PC-9 (cell line): ENCODE data around the gene DUSP23. TPM values are rescaled to one million over a fixed set of nuclear protein-coding genes. Genes with fewer than 3 reads are reported as not detected.
A peak's percentile ranks its signal among the peaks of the same experiment; 100 is the strongest.

Experiments
- BruUV-seq: library from RNA; stranded (reverse); fragments of 400-500 nt; replicated peaks from 2 replicates; lab custom pipeline; 2021; lab: Mats Ljungman, UMichigan
- CTCF ChIA-PET: fragments of 300-600 bp; sonication (Branson Sonifier 250); formaldehyde crosslinking; loops from one replicate; lab custom pipeline; 2022; ENCODE audit warnings: antibody characterized with exemption; lab: Charles Lee
- POLR2A ChIA-PET: fragments of 300-600 bp; sonication (Branson Sonifier 250); formaldehyde crosslinking; loops from one replicate; lab custom pipeline; 2022; ENCODE audit warnings: antibody characterized with exemption; ENCODE audit not compliant: unreplicated experiment; lab: Charles Lee
- DNase-seq, 2 experiments: peaks; one replicate each; pipeline versions ENCODE4 v3.0.0 to v3.0.0-alpha.2; 2015 to 2022; ENCODE audit warnings: mixed read lengths in 1 of 2
- H2AFZ ChIP-seq: fragments of 200-600 bp; sonication (generic); 2 replicates; pipeline ENCODE4 v1.8.1; 2017; ENCODE audit warnings: antibody characterized with exemption
- H3F3A ChIP-seq: fragments of 200-600 bp; sonication (generic); 2 replicates; pipeline ENCODE4 v1.8.1; 2017; ENCODE audit warnings: antibody characterized with exemption, mild to moderate bottlenecking, low read depth; ENCODE audit not compliant: insufficient read depth
- H3K27ac ChIP-seq: fragments of 200-600 bp; sonication (generic); 2 replicates; pipeline ENCODE4 v1.6.1; 2016; ENCODE audit warnings: mixed run types
- H3K27me3 ChIP-seq: fragments of 200-600 bp; sonication (generic); 2 replicates; pipeline ENCODE4 v1.6.1; 2016; ENCODE audit warnings: low read depth, mixed run types; ENCODE audit not compliant: insufficient read depth
- H3K36me3 ChIP-seq: fragments of 200-600 bp; sonication (generic); 2 replicates; pipeline ENCODE4 v1.6.1; 2016; ENCODE audit warnings: low read depth, mixed run types
- H3K4me1 ChIP-seq: fragments of 200-600 bp; sonication (generic); replicated peaks from 2 replicates; pipeline ENCODE4 v1.6.1; 2016; ENCODE audit warnings: mixed run types; ENCODE audit not compliant: insufficient read depth
- H3K4me2 ChIP-seq: fragments of 200-600 bp; sonication (generic); 2 replicates; pipeline ENCODE4 v1.6.1; 2017; ENCODE audit warnings: mixed run types
- H3K4me3 ChIP-seq: fragments of 200-600 bp; sonication (generic); 2 replicates; pipeline ENCODE4 v1.6.1; 2016; ENCODE audit warnings: mixed run types
- H3K79me2 ChIP-seq: fragments of 200-600 bp; sonication (generic); 2 replicates; pipeline ENCODE4 v1.6.1; 2017; ENCODE audit warnings: low read depth, mixed run types
- H3K9me2 ChIP-seq: fragments of 200-600 bp; sonication (generic); 2 replicates; pipeline ENCODE4 v1.8.1; 2017; ENCODE audit warnings: mild to moderate bottlenecking; ENCODE audit not compliant: insufficient read depth
- H3K9me3 ChIP-seq: fragments of 200-600 bp; sonication (generic); 2 replicates; pipeline ENCODE4 v1.8.1; 2016; ENCODE audit warnings: low read depth; ENCODE audit not compliant: insufficient read depth
- H4K20me1 ChIP-seq: fragments of 200-600 bp; sonication (generic); 2 replicates; pipeline ENCODE4 v1.8.1; 2017; ENCODE audit not compliant: insufficient read depth
- CTCF ChIP-seq: fragments of 200-600 bp; sonication (generic); conservative IDR thresholded peaks from 2 replicates; pipeline ENCODE4 v1.6.1; 2017; ENCODE audit warnings: mixed run types, antibody characterized with exemption, mild to moderate bottlenecking, moderate library complexity
- EZH2 ChIP-seq: fragments of 200-600 bp; sonication (generic); IDR thresholded peaks from 2 replicates; pipeline ENCODE4 v1.8.0; 2017; ENCODE audit warnings: antibody characterized with exemption, low read depth
- intact Hi-C: fragments of 100-400 bp; cut with micrococcal nuclease; formaldehyde crosslinking; loops from one replicate; pipeline ENCODE4 v1.10.0; 2022; ENCODE audit not compliant: unreplicated experiment
- total RNA-seq: library from RNA; stranded (reverse); gene quantifications from 2 replicates; pipeline ENCODE4 v1.2.3, GENCODE V29; 2021

The DUSP23 gene
- total RNA-seq, 1 experiment from 2014 or later = 33.1 TPM

GRCh38 chr1:159778266-159778665 lies 2.5 kb upstream of the DUSP23 start:
- Histone ChIP-seq H3K9me3 (no peaks in the 10 kb centered on the region), H2AFZ (no peak overlapping the region), H3K27ac (no peak overlapping the region), H3K4me3 (no peak overlapping the region), H3F3A (no peaks in the 10 kb centered on the region), H3K4me1 (peaks cover 4% of the 10 kb centered on the region; the same call in 1 of the 2 replicates), H3K4me2 (no peak overlapping the region), H3K79me2 (peaks cover 4% of the 10 kb centered on the region; the same call in 1 of the 2 replicates), H3K27me3 (no peaks in the 10 kb centered on the region), H4K20me1 (no peaks in the 10 kb centered on the region), H3K9me2 (no peaks in the 10 kb centered on the region), H3K36me3 (no peaks in the 10 kb centered on the region)
- BruUV-seq = no TSS peak
- intact Hi-C loops = no loop called here
- POLR2A ChIA-PET = no interaction called here
- CTCF ChIA-PET = interaction anchor here (1.2 kb wide), 1 partner anchor 21 kb away, joined by 3 read pairs; no protein-coding TSS in a partner anchor
- DNase-seq = no peak
- TF ChIP-seq EZH2 (no peak), CTCF (no peak)

GRCh38 chr1:159779403-159779851 lies 1.3 kb upstream of the DUSP23 start:
- Histone ChIP-seq H3K79me2 (peaks cover 4% of the 10 kb centered on the region; the same call in 1 of the 2 replicates), H3K9me3 (no peaks in the 10 kb centered on the region), H2AFZ (no peak overlapping the region), H3K27ac (no peak overlapping the region), H3K4me1 (peaks cover 4% of the 10 kb centered on the region; the same call in 1 of the 2 replicates), H3K4me3 (no peak overlapping the region), H3K4me2 (no peak overlapping the region; the same call in 1 of the 2 replicates), H4K20me1 (no peaks in the 10 kb centered on the region), H3K27me3 (no peaks in the 10 kb centered on the region), H3F3A (no peaks in the 10 kb centered on the region), H3K36me3 (no peaks in the 10 kb centered on the region), H3K9me2 (no peaks in the 10 kb centered on the region)
- ChIA-PET CTCF (no interaction called here), POLR2A (no interaction called here)
- TF ChIP-seq EZH2 (no peak), CTCF (no peak)
- intact Hi-C loops = no loop called here
- no TSS peak for BruUV-seq
- DNase-seq = no peak

GRCh38 chr1:159781992-159782391 lies 1.2 kb downstream of the DUSP23 start:
- Histone ChIP-seq H3K27ac (no peak overlapping the region), H3F3A (no peaks in the 10 kb centered on the region), H2AFZ (no peak overlapping the region), H3K79me2 (peaks cover 4% of the 10 kb centered on the region; the same call in 1 of the 2 replicates), H3K4me3 (no peak overlapping the region), H3K4me2 (peak overlapping the region; percentile 81), H4K20me1 (no peaks in the 10 kb centered on the region), H3K27me3 (no peaks in the 10 kb centered on the region), H3K9me3 (no peaks in the 10 kb centered on the region), H3K9me2 (no peaks in the 10 kb centered on the region), H3K36me3 (no peaks in the 10 kb centered on the region), H3K4me1 (peaks cover 4% of the 10 kb centered on the region; the same call in 1 of the 2 replicates)
- TF ChIP-seq CTCF (no peak), EZH2 (no peak)
- ChIA-PET CTCF (interaction anchor here (0.5 to 1.9 kb wide), 4 partner anchors 16 to 260 kb away, joined by 3 to 6 read pairs (median 3); no protein-coding TSS in a partner anchor), POLR2A (no interaction called here)
- intact Hi-C loops = loop anchor here (2.0 to 10.0 kb wide), 5 partner anchors 73 to 647 kb away; partner anchors contain the start of gene IGSF9
- BruUV-seq = TSS peak; percentile 44
- no peak for DNase-seq
